Thyroid gland (tissue), 4 donors: ENCODE data around the gene SNCB.

Experiments
- CTCF ChIP-seq, 6 experiments: fragments of 200-600 bp in 3 of 6; fragments of 450-650 bp in 3 of 6; sonication (generic) in 3 of 6; IDR thresholded peaks; one replicate each; pipeline ENCODE4 v1.5.1; 2016 to 2019; ENCODE audit warnings: antibody characterized with exemption in 6 of 6, mild to moderate bottlenecking in 2 of 6, inconsistent platforms in 1 of 6, moderate library complexity in 1 of 6
- POLR2A ChIP-seq, 2 donors: fragments of 450-650 bp; IDR thresholded peaks; one replicate each; pipeline ENCODE4 v1.6.1; 2017; ENCODE audit warnings: antibody characterized with exemption in 2 of 2, mild to moderate bottlenecking in 2 of 2, moderate library complexity in 1 of 2

GRCh38 chr5:176619569-176620332 is 10.6 kb downstream of the SNCB start:
- TF ChIP-seq CTCF (IDR thresholded peaks at IDR 0.05) (no peak), POLR2A (IDR thresholded peaks at IDR 0.05) (no peak)
